Measurements from ENCODE around the gene TMEM158.

Gene TMEM158

DNA sequence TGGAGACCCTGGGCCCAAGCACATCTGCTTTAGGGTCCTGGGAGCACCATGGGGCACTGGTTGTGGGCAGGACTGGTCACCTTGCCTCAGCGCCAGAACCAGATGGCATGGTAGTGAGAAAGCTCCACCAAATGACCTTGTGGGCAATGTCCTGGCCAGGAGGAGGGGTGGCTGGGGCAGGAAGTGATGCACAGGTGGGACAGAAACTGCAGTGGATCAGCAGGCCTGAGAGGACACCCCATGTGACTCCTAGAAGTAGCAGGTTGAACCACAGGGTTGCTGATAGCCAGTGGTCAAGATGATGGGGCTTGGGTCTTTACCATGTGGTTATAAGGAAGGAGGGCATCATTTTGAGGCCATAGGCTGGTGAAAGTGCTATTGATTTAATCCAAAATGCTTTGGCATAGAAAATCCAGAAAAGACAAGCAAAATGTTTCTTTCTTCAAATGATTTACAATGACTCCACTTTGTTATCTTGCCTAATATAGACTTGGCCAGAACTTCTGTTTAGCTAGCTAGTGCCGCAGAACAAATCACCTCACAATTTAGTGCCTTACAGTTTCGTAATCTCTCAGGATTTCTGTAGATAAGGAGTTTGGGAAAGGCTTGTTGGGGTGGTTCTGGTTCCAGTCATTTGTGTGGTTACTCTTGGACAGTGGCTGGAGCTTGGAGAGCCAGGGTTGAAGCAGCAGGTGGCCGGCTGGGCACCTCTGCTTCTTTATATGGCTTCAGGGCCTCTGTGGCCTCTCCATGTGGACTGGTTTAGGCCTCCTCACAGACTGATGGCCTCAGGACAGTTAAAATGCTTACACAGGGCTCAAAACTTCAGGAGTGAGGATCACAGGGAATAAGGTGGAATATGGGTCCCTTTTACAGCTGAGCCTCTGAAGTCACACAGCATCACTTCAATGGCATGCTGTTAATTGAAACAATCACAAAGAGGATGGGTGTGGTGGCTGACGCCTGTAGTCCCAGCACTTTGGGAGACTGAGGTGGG lies 27.5 kb downstream of the TMEM158 start:
- DNase-seq: peak; percentile 67

DNA sequence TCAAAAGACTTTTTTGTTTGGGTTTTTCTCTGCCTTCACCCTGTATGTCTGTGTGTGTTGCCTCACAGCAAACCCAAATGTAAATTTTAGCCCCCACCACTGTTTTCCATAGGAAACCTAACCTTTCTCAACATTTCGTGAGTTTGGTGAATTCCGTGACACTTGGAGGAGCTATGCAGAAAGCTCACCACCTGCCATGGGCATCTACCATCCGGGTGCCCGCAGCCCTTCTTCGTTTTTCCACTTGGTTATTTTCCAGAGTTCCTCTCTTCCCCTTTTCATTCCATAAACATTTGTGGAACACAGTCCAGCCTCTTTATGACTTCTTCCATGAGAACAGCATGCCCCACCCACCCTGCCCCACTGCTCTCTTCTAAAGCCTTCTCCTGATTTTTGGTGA lies 31.3 kb downstream of the TMEM158 start:
- no peak for DNase-seq

DNA sequence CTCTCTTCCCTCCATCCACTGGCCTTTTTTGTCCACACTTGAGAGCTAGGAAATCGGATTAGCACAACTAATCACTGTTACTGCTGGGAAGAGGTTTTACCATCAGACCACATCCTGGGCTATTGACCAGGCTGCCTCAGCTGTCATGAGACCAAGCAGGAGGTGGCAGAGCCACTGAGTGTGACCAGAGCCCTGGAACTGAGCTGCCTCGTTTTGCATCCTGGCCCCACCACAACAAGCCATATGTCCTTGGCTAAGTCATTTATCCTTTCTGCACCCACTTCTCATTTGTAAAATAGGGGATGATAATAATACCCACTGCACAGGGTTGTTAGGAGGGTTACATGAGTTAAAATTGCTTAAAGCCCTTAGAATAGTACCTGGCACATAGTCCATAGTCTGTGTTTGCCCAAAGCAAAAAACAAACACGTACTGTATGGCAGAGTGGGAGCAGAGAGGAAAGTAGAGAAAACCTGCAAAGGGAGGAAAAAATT lies 34.1 kb downstream of the TMEM158 start:
- no peak for DNase-seq

DNA sequence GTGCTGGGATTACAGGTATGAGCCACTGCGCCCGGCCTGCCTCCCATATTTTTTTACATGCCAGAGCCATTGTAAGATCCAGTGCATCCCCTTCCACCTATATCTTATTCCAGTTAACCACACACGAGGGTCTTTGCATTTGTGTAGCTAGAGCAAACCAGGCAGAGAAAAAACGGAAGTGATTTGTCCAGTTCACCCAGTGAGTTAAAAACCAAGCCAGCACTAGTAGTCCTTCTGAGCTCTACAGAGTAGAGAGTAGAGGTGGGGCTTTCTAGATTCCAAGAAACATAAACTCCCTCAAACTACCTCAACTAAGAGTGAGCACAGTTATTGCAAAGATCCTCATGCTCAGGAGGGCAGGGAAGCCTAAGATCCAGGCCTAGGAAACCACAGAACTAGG lies 34.7 kb downstream of the TMEM158 start:
- no peak for DNase-seq

DNA sequence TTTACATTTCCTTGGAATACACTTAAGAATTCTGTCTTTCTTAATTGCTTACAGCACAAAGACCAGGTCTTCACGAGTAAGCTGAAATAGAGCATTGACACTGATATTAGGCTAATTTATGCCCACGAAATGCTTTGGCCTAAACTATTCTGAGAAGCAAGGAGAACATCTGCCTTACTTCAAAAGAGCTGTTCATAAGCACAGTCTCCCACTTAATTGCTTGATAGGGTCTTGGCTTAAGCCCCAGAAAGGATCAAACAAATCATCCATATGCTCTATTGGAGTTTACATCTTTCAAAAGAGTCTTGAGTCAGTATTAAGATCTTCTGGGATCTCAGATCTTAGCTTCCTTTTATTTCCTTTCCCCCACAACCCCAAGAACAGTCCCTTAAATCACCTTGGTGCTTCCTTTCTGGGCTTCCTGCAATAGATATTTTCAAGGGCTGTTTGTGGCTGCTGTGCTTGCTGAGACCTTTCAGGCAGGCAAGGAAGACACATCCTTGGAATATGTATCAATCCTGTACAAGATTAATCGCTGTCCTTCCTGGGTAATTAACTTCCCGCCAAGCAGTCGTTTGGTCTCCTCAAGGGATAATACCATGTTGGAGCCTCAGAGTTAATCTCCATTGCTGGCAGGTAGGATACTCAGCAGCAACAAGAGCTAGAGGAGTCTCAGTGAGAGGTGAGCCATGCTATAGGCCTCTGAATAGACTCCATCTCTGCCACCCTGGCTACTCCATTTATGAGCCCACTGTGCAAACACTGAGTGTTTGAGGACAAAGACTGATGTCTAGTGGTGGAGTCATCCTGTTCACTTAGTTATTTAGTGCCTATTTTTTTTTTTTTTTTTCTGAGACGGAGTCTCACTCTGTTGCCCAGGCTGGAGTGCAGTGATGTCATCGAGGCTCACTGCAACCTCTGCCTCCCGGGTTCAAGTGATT lies 37.1 kb downstream of the TMEM158 start:
- no peak for DNase-seq

DNA sequence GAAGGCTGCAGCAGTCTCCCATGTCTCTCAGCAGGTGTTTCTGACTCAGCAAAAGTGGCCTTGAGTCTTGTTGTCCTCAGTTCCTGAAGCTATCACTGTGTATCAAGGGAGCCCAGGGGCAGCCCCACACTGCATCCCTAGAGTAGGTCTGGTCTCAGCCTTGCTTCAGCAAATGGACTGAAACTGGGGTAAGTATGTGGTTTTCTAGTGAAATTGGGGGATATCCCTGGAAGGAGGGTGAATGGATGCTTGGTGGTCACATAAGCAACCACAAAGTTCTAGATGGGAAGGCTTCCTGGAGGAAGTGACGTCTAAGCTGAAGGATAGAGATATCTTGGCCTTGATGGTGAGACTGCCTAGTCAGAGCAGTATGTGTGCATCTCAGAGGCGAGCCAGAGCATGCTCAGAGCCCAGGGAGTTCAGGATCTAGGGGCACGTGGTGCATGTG lies 38.4 kb downstream of the TMEM158 start:
- DNase-seq: no peak

DNA sequence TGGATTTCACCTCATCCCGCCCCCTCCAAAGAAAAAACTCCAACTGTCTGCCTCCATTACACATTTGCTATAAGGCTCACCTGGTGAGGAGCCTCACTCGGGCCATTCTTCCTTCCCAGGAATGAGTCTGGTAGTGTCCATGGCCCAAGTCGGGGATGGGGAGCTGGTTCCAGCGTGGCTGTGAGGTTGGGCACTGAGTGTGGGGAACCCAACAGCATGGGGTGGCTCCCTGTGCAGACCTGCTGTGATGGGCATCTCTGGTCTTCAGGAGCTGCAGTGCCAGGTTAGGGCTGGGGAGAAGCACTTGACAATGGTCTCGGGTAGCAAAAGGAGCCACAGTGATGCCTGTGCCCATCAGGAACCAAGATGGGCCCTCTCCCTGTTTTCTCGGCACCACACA lies 39.2 kb downstream of the TMEM158 start:
- DNase-seq: no peak

DNA sequence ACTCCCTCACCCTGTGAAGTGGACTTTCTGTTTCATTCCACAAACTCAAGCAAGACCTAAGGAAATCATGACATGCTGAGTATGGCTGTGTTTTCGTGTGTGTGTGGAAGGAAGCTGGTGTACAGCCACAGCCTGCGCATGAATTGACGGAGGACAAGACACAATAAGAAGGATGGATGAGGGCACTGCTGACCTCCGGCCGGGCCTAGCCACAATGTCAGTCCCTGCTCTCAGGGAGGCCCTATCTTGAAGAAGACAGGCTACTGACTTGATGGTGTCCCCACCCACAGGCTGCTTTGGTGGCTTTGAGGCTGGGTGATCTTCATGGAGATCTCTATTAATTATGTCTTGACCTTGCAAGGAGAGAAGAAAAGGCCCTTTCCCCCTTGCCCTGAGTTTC lies 40.6 kb downstream of the TMEM158 start:
- DNase-seq: no peak

DNA sequence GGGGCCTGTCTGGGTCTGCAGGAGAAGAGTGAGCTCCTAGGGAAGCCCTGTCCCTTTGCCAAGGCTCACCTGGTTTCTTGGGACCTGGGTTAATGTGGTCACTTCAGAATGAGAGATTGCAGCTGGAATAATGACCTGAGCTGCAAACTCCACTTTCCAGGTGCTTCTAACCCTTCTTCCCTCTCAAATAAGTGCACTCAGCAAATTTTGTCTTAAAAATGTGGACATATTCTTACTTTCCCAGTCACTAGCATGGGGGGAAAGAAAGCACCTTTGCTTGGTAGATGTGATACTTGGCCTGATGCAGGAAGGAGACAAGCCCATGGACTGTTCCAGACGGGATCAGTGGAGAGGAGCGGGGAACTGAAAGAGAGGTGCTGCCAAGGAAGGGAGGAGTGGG lies 41.0 kb downstream of the TMEM158 start:
- no peak for DNase-seq

DNA sequence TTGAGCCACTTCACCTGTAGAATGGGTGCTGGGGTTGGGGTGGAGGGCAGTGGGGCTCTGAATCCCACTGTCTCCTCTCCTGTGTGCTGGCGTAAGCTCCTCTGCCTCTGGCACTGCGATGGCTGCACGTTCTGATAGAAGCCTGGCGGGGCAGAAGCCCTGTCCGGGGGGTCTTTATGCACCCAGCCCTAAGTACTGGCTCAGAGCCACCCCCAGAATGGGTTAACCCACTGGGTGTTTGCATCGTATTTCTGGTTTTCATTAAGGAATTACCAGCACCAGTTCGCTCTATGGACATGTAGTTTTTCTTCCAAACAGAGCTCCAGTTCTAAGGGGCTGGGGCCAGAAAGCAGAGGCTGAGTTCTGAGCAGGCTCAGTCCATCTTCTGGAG lies 42.2 kb downstream of the TMEM158 start:
- DNase-seq: no peak

DNA sequence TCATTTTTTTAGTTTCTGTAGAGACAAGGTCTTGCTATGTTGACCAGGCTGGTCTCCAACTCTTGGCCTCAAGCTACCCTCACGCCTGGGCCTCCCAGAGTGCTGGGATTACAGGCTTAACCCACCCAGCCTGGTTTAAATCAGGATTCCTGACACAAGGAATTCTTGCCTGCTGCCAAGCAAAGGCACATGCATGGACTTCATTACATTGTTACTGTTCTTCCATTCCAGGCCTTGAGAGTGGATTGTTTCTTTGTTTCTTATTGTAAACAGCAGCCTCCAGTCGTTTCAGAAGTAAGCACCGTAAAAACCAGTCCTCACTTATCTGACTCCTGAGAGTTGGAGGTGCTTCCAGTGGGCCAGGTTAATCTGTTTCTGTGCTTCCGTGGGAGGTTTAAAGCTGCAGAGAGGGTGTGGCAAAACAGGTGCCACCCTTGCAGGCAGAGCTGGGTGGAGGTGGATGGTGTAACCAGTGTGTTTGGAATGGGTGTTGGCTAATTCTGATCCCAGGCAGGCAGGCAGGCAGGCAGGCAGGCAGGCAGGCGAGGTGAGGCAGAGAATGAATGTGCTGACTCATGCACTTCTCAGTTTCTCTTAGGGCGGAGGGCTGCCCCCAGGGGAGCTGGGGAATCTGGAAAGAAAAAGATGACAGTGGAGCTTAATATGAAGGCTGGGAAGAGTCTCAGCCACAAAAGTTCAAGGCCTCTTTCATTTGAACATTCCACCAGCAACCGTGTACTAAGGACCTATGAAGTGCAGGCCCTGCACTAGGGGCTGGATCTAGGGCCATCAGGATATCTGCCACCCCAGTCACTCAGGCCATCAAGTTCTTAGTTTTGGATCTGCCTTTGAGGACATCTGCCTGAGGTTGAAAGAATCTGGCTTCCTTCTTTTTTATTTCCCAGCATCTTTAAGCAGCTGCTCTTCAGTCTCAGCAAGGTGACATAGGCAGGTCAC lies 42.9 kb downstream of the TMEM158 start:
- DNase-seq: peak; percentile 93

DNA sequence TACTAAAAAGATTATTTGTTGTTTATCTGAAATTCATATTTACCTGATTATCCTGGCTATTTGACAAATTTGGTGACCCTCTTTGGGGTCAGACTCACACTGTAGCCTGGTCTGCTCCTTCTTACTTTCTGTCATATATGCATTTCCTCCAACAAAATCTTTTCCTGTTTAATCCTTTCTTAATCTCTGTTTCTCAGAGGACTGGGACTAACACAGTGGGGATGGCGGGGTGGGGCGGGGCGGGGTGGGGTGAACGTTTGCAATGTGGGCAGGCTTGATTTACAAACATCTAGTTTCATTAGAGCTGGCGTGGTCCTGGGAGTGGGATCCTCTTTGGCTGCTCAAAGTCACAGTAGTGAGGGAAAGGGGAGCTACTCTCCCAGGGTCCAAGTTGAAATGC lies 44.6 kb downstream of the TMEM158 start:
- DNase-seq: no peak

DNA sequence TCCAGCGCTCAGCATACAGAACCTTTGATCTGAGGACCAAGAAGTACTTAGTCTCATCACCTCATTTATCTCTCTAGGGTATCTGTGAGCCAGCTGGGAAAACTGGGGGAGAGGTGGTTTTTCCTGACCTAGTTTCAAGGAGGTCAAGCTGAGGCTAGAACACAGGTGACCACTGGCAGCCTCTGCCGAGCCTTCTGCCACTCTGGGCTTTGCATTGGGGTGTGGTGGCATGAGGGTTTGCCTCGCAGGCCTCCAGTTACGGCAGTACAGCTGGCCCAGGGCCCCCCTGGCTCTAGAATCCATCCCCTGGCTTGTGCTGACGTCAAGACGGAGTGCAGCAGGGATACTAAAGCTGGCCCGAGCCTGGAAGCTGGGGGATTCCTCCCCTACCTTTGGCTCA lies 45.2 kb downstream of the TMEM158 start:
- DNase-seq: no peak

DNA sequence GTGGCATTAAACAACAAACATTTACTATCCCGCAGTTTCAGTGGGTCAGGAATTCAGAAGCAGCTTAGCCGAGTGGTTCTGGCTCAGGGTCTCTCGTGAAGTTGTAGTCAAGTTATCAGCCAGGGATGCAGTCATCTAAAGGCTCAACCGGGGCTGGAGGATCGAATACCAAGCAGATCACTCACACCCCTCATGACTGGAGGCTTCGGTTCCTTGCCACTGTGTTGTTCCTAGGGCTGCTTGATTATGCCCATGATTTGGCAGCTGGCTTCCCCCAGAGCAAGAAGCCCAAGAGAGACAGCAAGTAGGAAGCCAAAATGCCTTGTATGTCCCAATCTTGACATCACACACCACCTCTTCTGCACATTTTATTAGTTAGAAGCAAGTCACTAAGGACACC lies 46.0 kb downstream of the TMEM158 start:
- DNase-seq: peak; percentile 87

DNA sequence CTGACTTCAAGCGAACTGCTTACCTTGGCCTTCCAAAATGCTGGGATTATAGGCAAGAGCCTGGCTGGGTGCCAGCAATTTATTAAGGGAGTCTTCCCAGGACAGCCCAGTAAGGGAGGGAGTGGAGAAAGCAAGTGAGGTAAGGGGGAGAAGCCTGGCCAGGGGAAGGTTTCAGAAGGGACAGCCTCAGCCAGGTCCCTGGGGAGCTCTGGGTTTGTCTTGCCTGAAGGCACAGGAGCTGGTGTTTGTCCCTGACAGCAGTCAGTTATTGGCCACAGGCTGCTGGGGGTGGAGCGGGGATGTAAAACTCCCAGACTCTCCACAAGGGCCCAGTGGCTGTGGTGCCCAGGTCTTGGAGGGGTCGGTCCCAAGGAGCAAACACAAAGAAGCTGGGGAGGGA lies 46.9 kb downstream of the TMEM158 start:
- DNase-seq: peak; percentile 83

DNA sequence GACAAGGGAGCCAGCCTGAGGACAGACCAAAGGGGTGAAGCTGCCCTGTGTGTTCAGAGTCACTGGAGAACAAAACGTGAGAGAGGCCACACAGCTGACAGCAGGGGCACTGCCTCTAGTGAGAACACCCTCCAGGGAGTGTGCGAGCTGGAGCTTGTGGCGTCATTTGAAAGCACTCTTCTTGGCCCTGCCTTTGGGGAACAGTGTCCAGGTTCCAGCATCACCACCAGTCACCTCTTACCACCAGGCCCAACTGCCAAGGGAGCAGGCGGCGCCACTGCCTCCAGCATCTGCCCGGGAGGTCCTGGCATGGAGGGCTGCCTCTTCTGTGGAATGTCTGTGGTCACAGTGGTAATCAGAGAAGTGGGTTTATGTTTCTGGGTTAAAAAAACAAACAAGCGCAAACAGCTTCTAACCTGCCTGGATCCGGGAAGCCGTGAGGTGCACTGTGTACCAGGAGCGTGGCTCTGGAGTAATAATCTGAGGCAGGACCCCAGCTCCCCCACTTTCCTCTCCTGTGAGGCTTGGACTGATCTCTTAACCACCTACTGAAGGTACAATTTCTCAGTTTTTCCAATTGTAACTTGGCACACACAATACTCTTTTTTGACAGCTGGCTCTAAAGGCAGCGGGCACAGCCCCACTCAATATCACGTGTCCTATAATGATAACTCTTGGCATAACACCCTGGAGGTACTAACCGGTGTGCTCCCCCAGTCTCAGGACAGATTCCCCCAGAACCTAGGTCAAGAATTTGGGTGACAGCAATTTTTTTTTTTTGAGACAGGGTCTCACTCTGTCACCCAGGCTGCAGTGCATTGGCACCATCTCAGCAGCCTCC lies 47.7 kb downstream of the TMEM158 start:
- peak; percentile 65 for DNase-seq

DNA sequence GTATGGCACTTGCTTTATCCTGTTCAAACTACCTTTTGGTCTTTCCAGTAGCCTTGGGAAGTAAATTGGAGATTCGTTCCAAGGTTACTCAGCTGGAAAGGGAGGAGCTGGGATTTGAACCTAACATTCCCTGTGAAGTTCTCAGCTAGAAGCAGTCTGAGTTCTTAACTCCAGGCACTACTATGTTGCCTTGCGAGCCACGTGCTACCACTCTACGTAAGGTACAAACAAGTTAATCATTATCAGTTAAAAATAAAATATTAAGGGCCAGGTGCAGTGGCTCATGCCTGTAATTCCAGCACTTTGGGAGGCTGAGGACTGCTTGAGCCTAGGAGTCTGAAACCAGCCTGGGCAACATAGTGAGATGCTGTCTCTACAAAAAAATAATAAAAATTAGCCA lies 49.2 kb downstream of the TMEM158 start:
- no peak for DNase-seq

All from islet precursor cell (in vitro differentiated cells).